NCI-H1417 (cell line): ENCODE measurements around the gene CCDC134.
"Not testable (repeated sequence)": the region's sequence is repeated elsewhere in the genome, so short reads cannot be mapped to it uniquely, and the experiment has no call there.

ENCODE experiments used
- DNase-seq, 3 experiments: peaks; one replicate each; lab custom pipeline; 2025; lab: John Stamatoyannopoulos, UW

Gene CCDC134

GRCh38 chr22:41823797-41824196, 23.3 kb downstream of the CCDC134 start:
- peak in 1 of 3 experiments; percentile 35 for DNase-seq

GRCh38 chr22:41825376-41825775, 24.9 kb downstream of the CCDC134 start:
- no peak for DNase-seq

DNA sequence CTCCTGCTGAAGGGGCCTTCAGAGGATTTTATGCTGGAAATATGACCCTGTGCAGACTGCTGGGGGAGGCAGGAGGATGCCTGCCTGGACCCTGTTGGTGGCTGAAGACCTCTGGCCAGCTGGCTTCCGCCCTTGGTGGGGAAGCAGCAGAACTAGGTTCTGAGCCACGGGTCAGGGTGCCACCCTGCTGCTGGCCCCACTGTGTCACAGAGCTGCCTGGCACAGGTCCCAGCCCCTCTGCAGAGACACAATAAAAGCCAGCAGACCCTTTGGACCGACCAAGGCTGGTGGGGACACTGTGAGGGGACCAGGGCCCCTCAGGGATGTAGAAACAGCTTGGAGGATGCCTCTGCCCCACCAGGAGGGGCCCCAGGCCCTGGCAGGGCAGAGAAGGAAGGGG, 25.5 kb downstream of the CCDC134 start:
- DNase-seq: no peak

- no peak for DNase-seq
Measured at GRCh38 chr22:41826430-41827383, 26.2 kb downstream of the CCDC134 start.

DNA sequence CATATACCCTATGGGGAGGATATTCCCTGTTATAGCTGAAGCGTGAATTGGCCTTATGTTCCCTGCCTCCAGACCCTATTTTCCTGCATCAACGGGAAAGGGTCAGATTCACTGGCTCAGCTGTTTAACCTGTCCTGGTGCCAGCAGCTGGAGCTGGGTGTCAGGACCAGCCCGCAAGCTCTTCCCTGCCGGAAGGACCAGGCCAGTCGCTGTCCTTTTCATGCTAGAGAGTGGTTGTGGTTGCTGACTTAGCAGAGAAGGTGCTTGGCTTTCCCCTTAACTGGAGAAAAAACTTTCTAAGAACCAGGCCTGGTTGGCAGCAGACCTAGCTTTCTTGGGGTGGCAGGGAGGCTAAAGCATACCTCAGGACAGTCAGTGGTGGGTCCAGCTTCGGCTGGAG, 27.2 kb downstream of the CCDC134 start:
- no peak for DNase-seq

GRCh38 chr22:41828516-41828915, 28.0 kb downstream of the CCDC134 start:
- DNase-seq: peak in 2 of 3 experiments; percentile 51 to 87

- DNase-seq: no peak
Measured at GRCh38 chr22:41830174-41830573, 29.7 kb downstream of the CCDC134 start.

GRCh38 chr22:41831383-41831782, 30.9 kb downstream of the CCDC134 start:
- no peak for DNase-seq

- no peak for DNase-seq
Measured at GRCh38 chr22:41831828-41832552, 31.5 kb downstream of the CCDC134 start.

DNA sequence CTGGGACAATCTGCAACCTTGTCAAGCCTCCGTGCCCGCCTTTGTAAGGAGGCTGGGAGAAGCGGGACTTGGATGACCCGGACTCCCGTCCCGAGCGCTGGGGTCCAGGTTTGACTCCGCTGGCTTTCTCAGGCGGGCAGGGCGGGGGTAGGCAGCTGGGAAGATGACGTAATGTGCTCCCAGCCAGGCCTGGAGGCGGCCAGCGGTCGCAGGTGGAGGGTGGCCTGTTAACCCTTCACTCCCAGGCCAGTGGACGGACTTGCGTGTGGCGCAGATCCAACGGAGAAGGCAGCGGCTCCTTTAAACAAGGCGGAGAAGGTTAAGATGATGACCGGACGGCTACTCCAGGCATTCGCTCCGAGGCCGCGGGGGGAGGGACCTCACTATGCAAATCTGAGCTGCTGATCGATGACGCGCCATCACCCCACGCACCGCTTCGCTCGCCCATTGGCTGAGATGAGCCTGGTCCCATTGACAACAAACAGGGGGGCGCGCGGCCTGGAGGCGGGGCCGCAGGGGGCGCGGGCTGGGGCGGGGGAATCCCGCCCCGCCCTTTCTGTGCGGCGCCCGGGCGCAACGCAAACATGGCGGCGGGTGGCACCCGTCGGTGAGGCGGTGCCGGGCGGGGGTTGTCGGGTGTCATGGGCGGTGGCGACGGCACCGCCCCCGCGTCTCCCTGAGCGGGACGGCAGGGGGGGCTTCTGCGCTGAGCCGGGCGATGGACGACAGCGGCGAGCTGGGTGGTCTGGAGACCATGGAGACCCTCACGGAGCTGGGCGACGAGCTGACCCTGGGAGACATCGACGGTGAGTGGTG, 32.3 kb downstream of the CCDC134 start, which contains the start of gene SREBF2:
Gene SREBF2, plus strand, starts transcription at position 553 of the 816 bp plus-strand sequence. Its CDS starts 166 bp downstream, at position 719.
- peak; percentile 94 to 98 (median 97) for DNase-seq

DNA sequence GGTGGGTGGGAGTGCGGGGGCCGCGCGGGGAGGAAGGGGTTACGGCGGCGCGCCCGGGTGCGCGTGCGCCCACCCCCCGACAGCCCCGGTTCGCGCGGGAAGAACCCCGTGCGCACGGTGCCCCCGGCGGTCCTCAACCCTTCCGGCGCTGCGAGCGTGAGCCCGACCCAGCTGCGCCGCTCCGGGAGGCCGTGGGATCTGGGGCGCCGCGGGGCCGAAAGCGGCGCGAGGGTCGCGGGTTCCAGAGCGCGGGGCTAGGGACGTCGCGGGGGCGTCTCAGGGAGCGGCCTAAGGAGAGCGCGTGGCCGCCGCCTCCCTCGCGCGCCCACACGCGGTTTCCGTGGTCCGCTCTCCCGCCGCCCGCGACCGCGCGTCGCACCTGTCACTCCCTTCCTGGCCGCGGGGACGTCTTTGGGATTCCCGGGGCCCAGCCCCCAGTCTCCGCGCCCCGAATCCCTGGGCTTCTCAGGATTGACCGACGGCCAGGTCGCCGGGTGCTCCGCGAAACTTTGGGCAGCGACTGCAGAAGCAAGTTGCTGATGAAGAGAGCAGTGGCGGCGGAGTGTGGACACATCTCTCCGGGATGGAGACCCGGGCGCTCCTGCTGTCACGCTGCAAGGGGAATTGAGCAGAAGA, 33.0 kb downstream of the CCDC134 start:
- peak in 2 of 3 experiments; percentile 61 to 72 for DNase-seq

DNA sequence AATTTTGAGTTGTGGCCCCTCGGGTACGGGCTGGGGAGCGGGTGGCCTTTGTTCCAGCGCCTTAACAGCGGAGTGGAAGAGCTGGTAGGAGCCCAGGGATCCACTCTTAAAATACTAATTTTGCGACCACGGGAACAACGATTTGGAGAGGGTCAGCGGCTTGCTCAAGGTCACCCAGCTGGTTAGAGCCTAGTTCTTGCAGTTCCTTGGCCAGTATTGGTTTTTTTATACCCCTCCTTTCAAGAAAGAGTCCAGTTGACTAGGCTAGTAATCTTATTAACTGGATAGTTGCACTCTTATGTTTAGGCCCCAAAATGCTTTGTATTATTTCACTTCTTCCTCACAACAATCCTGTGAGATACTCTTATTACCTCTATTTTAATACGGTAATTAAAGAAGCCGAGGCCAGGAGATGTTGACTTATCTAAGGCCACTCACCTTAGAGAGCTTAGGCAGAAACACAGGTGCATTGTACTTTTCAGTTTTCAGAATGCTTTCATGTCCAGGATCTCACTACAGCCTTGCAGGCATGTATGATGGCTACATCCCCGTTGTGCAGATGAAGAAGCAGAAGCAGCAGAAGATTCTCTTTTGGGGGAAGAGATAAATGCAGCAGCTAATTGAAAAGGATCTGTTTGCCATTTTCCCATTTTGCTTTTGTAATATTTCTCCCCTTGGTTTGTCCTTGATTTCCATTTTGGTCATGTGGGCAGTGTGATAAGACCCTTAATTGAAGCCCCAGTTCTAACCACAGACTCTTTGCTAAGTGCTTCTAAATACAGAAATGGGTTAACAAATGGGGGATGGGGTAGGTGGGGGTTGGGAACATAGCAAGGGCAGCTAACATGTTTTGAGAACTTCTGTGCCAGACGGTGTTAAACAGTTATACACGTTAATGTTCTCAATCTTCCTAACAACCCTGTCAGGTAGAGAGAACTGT, 33.8 kb downstream of the CCDC134 start:
- peak in 1 of 3 experiments; percentile 41 for DNase-seq

- not testable (repeated sequence) for DNase-seq
Measured at GRCh38 chr22:41835462-41835861, 35.0 kb downstream of the CCDC134 start.

GRCh38 chr22:41836551-41836950, 36.1 kb downstream of the CCDC134 start:
- no peak for DNase-seq

DNA sequence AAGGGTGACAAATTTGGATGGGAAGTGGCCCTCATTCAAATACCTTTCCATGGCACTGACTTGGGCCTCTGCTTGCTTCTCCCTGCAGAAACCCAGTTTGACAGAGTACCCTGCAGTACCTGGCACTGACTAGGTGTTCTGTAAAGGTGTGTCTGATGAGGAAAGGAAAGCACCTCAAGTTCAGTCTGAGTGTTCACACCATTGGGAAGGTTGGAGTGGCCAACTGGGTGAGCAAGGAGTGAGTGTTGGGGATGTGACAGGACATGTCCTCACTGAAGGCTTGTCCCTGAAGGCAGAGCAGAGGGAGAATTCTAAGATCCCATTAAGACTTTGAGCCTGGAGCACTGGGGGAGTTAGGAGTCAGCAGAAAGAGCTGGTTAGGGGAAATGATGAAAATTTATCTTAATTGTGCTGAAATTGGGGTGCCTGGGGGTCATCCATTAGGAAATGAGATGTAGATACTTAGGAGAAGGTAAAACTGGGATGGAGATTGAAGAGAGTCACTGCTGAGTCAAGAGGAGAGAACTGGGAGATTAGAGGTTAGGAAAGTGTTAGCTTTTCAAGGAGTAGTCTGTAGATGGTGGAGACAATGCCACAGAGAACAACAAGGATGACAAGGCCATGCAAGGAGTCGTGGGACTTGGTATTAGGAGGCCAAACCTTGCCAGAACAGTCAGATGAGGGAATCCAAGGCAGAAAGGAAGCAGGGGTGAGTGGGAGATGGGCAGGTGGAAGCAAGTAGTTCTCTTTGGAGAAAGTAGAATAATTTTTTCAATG, 38.6 kb downstream of the CCDC134 start:
- no peak for DNase-seq

DNA sequence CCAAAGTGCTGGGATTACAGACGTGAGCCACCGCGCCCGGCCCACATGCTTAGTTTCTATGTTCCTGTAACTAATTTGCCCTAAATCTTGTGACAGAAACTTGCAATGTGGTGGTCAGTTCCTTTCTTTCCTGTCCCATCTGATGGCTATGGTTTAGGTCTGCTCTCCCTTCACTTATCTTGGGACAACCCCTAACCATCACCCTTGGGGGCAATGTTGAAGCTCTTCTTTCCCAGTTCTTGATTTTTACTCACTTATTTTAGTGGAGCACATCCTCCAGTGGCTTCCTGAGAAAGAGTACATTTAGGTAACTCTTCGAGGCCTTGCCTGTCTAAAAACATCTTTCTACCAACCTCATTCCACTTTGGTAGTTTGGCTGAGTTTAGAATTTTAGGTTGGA, 39.7 kb downstream of the CCDC134 start:
- no peak for DNase-seq

- no peak for DNase-seq
Measured at GRCh38 chr22:41841085-41841712, 40.7 kb downstream of the CCDC134 start.

DNA sequence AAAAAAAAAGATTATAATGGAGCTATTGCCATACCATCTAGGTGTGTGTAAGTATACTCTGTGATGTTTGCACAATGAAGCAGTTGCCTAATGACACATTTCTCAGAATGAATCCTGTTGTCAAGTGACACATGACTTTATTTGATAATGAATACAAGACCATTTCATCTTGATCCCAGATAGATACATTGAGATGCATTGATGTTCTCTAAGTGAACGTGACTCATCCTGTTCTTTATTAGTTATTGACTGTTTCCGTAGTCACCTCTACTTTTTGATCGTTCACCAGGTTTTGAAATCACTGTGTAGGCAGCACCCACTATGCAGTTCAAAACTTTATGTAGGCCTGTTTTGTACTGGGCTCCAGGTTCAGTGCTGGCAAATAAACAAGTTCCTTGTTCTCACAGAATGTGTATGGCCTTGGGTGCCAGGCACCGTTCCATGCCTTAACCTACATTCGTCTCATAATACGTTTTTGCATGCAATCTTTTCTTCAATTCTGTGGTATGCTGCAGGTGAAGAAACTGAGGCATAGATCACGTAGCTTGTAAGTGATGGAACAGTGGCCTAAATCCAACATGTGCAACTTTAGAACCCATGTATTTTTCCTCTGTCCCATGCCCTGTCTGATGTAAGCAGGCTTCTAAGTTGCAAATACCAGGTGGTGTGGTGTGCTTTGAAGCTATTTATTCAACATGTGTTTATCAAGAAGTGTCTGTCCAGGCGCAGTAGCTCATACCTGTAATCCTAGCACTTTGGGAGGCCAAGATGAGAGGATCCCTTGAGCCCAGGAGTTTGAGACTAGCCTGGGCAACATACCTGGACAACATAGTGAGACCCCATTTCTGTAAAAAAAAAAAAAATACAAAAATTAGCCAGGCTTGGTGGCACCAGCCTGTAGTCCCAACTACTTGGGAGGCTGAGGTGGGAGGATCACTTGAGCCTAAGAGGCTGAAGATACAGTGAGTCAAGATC, 42.8 kb downstream of the CCDC134 start:
- no peak for DNase-seq
